ENCODE results near the gene USB1.

The USB1 gene

GRCh38 chr16:58020628-58021521 is 19.7 kb downstream of the USB1 start:
- peak in 1 of 2 experiments; percentile 57 for DNase-seq

GRCh38 chr16:58021661-58022551 is 20.7 kb downstream of the USB1 start:
- DNase-seq = no peak

GRCh38 chr16:58022601-58023371 is 21.6 kb downstream of the USB1 start:
- peak; percentile 57 to 70 for DNase-seq

GRCh38 chr16:58024486-58025350 is 23.5 kb downstream of the USB1 start:
- peak in 1 of 2 experiments; percentile 13 for DNase-seq

- peak; percentile 49 to 73 for DNase-seq
These were observed 24.3 kb downstream of the USB1 start, which contains the start of gene MMP15 for GRCh38 chr16:58025351-58026138. TSS of gene MMP15 (plus strand) at chr16:58025754. CDS start at chr16:58026351, 597 bp downstream.

GRCh38 chr16:58026139-58026704 is 25.0 kb downstream of the USB1 start:
- peak in 1 of 2 experiments; percentile 50 for DNase-seq

GRCh38 chr16:58026705-58027160 is 25.5 kb downstream of the USB1 start:
- DNase-seq = peak in 1 of 2 experiments; percentile 39

GRCh38 chr16:58027161-58027915 is 26.1 kb downstream of the USB1 start:
- peak in 1 of 2 experiments; percentile 46 for DNase-seq

GRCh38 chr16:58027916-58028455 is 26.8 kb downstream of the USB1 start:
- DNase-seq = no peak

GRCh38 chr16:58028541-58029070 is 27.4 kb downstream of the USB1 start:
- DNase-seq = no peak

- no peak for DNase-seq
These were observed 28.2 kb downstream of the USB1 start for GRCh38 chr16:58029410-58029809.

GRCh38 chr16:58030136-58030840 is 29.1 kb downstream of the USB1 start:
- no peak for DNase-seq

- no peak for DNase-seq
These were observed 30.0 kb downstream of the USB1 start for GRCh38 chr16:58031016-58031800.

GRCh38 chr16:58032710-58033293 is 31.6 kb downstream of the USB1 start:
- no peak for DNase-seq

GRCh38 chr16:58034128-58034685 is 33.0 kb downstream of the USB1 start:
- no peak for DNase-seq

- no peak for DNase-seq
These were observed 33.6 kb downstream of the USB1 start for GRCh38 chr16:58034774-58035173.
